Activated CD4-positive, alpha-beta T cell treated with anti-CD3 and anti-CD28 coated beads, Interleukin-2, amount 50 U/mL, for 24 hours (primary cell): ENCODE results near the gene TCOF1.

Experiments
- DNase-seq, 2 donors: peaks; one replicate each; pipeline ENCODE4 v3.0.0-alpha.2; 2020; ENCODE audit warnings: low read depth in 1 of 2, low spot score in 1 of 2

The TCOF1 gene

DNA sequence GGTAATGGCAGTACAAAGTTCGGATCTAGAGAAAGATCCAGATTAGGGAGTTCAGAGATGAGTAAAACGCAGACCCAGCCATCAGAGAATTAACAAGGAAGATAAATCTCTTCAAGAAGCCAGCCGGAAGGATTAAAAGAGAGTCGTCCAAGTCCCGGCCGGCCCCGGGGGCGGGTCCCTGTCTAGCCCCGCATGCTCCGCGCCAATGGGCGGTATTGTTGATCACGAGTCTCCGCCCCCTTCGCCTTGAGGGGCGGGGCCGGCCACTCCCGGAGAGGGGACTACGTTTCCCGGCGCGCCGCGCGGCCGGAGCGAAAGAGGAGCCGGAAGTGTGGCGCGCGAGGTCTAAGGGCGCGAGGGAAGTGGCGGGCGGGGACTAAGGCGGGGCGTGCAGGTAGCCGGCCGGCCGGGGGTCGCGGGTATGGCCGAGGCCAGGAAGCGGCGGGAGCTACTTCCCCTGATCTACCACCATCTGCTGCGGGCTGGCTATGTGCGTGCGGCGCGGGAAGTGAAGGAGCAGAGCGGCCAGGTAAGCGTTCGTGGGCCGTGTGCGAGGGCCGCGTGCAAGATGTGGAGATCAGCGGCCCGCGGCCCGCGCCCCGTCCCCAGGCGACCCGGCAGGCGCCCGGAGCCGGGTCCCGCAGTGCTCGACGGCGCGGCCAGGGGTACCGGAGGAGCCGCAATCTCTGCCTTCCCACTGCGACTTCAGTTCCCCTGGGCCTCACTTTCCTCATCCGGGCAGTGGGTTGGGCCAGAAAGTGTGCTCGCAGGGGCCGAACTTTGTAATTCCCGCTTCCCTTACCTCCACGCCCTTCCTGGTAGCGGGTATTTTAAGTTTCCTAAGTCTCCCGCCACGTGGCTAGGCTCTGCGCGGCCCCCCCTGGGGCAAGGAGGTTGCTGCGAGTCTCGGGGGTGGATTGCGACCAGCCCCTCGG, at the start of gene TCOF1:
TSS of gene TCOF1 (plus strand) at position 372 of the 935 bp plus-strand sequence. CDS start at position 422, 50 bp downstream.
- peak; percentile 92 to 96 for DNase-seq

GRCh38 chr5:150309101-150309885, 48.2 kb upstream of the TCOF1 start:
- no peak for DNase-seq

GRCh38 chr5:150309886-150310239, 47.6 kb upstream of the TCOF1 start:
- DNase-seq, result no peak

DNA sequence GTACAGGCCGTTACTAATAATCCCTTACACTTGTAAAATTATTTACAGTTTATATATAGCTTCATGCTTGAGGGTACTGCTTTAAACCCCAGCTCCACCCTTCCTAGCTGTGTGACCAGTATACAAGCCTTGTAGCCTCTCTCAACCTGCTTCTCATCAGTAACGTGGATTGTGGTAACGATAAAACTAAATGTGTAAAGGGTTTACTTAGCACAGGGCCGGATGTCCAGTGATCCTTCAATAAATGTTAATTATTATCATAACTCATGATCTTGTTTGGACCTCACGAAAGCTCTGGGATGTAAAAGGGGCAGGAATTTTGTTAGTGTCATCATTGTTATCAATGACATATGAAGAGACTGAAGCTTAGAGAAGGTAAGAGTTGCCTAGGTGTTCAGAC, 47.3 kb upstream of the TCOF1 start:
- no peak for DNase-seq

- no peak for DNase-seq
Observed at GRCh38 chr5:150311015-150311692, 46.3 kb upstream of the TCOF1 start.

DNA sequence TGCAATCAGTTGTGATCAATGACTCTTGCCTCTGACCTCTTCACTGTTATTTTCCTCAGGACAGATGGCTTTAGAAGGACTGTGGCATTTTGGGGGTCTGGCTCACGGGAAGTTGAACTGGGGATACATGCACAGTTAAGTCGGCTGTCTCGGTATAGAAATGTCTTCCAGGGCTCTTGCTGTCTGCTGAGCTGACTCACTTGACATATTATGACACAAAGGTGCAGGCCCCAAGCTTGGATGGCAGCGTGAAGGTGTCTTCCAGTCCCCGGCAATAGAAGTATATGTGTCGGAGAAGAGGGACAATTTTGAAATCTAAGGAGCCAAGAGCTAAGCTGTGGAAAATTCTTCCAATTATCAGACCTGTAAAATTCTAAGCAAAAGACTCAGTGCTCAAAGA, 45.0 kb upstream of the TCOF1 start:
- DNase-seq, result no peak

- no peak for DNase-seq
Observed at GRCh38 chr5:150313501-150313900, 44.0 kb upstream of the TCOF1 start.

DNA sequence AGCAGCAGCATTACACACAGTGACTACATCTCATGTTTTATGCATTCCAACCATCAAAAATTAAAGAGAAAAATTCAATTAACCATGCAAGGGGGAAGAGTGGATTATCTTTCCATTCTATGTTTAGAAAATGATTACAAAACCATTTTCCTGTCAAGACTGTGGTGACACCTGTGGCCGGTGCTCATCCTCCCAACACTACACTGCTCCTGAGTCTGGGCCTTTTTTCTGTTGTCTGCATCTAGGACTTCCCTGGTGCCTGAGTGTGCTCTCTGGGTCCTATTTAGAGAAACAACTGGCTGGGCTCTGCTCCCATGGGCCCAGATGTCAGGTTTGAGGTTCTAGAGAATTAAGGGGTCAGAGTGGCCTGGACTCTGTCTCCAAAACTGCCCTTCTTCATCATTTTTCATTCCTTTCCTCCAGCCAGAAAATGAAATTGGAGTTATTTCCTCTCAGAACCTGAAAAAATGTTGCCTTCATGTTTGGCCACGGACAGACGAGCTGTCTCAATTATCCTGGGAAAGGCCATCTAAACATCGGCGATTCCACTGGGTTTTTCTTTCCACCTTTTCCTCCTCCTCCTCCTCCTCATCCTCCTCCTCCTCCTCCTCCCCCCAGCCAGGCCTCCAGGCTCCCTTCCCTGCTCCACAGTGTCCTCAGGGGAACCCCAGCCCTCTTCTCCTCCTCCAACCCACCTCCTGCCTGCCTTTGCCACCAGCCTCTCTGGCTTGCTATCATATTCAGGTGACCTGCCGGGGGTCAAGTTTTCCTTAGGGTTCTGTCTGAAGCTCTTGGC, 43.4 kb upstream of the TCOF1 start:
- no peak for DNase-seq

DNA sequence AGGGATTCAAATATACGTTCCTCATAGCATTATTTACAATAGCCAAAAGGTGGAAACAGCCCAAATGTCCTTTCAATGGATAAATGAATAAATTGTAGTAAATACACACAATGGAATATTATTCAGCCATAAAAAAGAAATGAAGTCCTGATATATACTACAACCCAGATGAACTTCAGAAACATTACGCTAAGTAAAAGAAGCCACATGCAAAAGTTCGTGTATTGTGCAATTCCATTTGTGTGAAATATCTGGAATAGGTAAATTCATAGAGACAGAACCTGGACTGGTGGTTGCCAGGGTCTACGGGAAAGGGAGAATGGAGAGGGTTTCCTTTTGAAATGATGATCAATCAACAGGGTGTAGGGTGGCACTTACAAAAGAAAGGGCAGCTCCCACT, 42.3 kb upstream of the TCOF1 start:
- DNase-seq, result no peak

GRCh38 chr5:150316320-150316719, 41.2 kb upstream of the TCOF1 start:
- no peak for DNase-seq

DNA sequence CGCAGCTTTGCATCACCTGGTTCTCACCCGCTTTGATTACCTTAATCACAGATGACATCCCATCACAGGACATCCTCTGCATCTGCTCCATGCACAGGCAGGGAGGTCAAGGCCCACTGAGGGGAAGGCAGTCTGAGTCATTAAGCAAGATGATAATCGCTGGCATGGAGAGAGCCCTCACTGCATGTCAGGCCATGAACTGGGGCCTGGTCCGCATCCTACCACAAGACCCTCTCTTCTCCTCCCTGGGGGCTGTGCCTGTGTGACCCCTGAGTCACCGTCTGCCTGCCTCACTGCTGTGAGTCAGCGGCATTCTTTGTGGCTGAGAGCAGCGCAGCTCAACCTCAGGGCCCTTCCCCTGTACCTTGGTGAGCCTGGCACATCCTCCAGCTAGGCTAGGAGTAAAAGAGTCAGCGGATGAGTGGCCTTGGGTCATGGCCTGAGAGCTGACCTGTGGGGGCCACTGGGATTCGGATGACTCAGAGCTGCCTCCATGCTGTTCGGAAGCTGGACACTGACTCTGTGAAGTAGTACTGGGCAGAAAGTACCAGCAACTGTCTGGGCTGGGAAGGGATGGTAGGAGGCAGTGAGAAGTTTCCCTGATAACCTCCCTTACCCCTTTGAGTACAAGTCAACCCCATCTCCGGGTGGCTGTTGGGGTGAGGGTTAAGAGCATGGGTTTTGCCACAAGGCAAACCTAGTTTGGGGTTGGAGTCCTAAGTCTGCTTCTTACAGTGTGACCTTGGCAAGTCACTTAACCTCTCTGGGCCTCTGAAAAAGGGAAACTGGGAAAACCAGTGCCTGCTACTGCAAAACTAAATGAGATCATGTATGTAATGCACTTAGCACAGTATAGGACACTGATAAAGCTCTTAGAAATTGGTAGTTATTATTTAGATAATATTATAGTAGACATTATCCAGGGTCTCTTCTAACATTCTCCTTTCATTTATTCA, 40.2 kb upstream of the TCOF1 start:
- DNase-seq, result no peak

DNA sequence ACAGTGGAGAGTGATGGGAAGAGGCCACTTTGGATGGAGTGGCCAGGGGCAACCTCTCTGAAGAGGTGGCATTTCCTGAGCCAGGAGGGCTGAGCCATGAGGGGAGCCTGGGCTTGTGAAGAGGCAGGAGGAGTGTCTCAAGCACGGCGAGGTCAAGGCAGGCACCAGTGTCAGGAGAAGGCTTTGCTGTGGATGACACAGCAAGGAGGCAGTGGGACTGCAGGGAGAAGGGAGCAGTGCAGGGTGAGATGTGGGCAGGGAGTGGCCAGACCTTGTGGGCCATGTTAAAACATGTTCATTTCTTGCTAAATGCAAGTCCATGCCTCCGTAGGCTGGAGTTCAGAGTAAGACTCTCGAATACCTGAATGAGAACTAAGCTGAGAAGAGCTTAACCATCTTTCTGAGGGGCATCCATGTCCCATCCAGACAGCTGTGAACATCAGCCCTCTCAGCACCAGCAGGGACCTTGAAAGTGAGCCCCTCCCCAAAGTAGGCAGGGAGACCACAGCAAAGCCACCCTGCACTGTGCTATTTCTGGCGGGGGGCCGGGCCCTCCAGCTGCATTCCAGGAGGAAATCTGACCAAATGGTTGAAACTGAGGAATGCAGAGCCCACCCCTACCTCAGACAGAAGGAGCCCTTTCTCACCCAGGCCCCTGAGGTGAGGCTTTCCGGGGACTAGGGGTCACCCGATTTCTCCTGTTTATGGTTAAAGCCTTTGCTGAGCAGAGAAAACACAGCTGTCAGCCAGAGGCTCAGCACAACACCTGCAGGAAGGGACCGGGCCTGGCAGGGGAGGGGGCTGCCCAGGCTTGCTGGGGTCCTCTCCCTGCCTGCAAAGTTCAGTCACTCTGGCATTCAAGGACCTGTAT, 38.6 kb upstream of the TCOF1 start:
- DNase-seq, result no peak

- no peak for DNase-seq
Observed at GRCh38 chr5:150319484-150319790, 38.1 kb upstream of the TCOF1 start.

- DNase-seq, result no peak
Observed at GRCh38 chr5:150320044-150320613, 37.4 kb upstream of the TCOF1 start.

DNA sequence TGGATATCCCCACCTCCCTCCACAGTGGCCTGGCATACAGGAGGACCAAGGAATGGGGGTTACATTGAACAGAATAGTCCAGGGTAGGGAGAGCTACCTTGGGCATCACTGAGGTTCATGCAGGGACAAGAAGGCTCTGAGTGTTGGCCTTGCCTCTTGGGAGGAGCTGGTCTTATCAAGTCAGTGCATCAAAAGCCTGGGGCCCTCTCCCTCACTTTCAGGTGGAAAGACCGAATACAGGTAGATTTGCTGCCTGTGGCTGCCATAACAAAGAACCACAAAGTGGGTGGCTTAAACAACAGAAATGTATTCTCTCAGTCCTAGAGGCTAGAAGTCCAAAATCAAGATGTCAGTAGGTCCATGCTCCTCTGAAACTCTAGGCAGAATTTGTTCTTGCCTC, 36.3 kb upstream of the TCOF1 start:
- DNase-seq, result no peak

DNA sequence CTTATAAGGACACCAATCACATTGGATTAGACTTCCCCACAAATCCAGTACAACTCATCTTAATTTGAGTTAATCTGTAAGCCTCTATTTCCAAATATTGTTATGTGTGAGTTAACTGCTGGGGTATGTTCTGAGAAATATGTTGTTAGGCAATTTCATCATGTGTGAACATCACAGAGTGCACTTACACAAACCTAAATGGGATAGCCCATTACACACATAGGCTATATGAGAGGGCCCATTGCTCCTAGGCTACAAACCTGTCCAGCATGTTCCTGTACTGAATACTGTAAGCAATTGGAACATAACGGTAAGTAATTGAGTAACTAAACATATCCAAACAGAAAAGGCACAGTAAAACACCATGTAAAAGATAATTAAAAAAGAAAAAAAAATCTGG, 35.7 kb upstream of the TCOF1 start:
- DNase-seq, result no peak

GRCh38 chr5:150322202-150322601, 35.3 kb upstream of the TCOF1 start:
- no peak for DNase-seq

GRCh38 chr5:150323092-150323491, 34.4 kb upstream of the TCOF1 start:
- no peak for DNase-seq

DNA sequence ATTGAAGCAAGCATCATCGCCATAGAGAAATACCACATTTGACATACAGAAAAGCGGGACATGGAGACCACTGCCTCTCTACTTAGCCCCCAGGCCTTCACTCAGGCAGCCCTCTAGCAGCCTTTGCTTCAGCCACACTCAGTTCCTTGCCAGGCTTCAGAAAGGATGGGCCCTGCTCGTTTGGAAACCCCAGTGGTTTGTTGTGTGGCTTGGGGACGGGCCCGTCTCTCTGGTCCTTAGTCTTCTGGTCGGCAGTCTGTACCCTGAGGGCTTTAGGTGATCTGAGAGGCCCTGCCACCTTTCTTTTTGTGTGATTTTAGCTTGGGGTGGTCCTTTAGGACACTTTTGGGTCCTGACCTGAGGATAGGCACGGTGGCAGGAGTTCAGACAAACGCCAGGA, 33.7 kb upstream of the TCOF1 start:
- DNase-seq, result no peak
